Liver (tissue), 3 donors: ENCODE results near the gene GMDS.

Experiments used
- CTCF ChIP-seq: fragments of 150-350 bp; IDR thresholded peaks from 2 replicates; pipeline ENCODE4 v1.5.1; 2017; ENCODE audit warnings: improper control_type of control experiment, low read depth, low read length; ENCODE audit not compliant: missing input control
- FOXA1 ChIP-seq: IDR thresholded peaks from 2 replicates; pipeline ENCODE4 v1.6.1; 2016; ENCODE audit warnings: antibody characterized with exemption
- GABPA ChIP-seq, 2 donors: IDR thresholded peaks in 1 of 2; conservative IDR thresholded peaks in 1 of 2; 2 replicates each; pipeline ENCODE4 v1.6.1; 2016; ENCODE audit warnings: antibody characterized with exemption in 2 of 2, mild to moderate bottlenecking in 1 of 2, moderate library complexity in 1 of 2
- HNF4A ChIP-seq, 2 donors: conservative IDR thresholded peaks; 2 replicates each; pipeline ENCODE4 v1.6.1; 2016; ENCODE audit warnings: antibody characterized with exemption in 2 of 2, mild to moderate bottlenecking in 2 of 2
- JUND ChIP-seq, 2 donors: IDR thresholded peaks; 2 replicates each; pipeline ENCODE4 v1.6.1; 2016; ENCODE audit warnings: antibody characterized with exemption in 2 of 2
- NR2F2 ChIP-seq: IDR thresholded peaks from 2 replicates; pipeline ENCODE4 v1.6.1; 2016; ENCODE audit warnings: antibody characterized with exemption
- RAD21 ChIP-seq, 2 donors: IDR thresholded peaks; 2 replicates each; pipeline ENCODE4 v1.6.1; 2016; ENCODE audit warnings: antibody characterized with exemption in 2 of 2, mild to moderate bottlenecking in 2 of 2
- REST ChIP-seq: IDR thresholded peaks from 2 replicates; pipeline ENCODE4 v1.6.1; 2016; ENCODE audit warnings: antibody characterized with exemption, mild to moderate bottlenecking
- RXRA ChIP-seq, 2 donors: IDR thresholded peaks; 2 replicates each; pipeline ENCODE4 v1.6.1; 2017 to 2018; ENCODE audit warnings: antibody characterized with exemption in 2 of 2, mild to moderate bottlenecking in 1 of 2
- SP1 ChIP-seq: IDR thresholded peaks from 2 replicates; pipeline ENCODE4 v1.6.1; 2018; ENCODE audit warnings: antibody characterized with exemption, mild to moderate bottlenecking
- YY1 ChIP-seq: IDR thresholded peaks from 2 replicates; pipeline ENCODE4 v1.6.1; 2016; ENCODE audit warnings: antibody characterized with exemption, mild to moderate bottlenecking
- ZBTB33 ChIP-seq: IDR thresholded peaks from 2 replicates; pipeline ENCODE4 v1.6.1; 2016; ENCODE audit warnings: antibody characterized with exemption
- TF ChIP-seq, protein P1 (sequence below): IDR thresholded peaks from 2 replicates; pipeline ENCODE4 v1.6.1; 2016; ENCODE audit warnings: antibody characterized with exemption
- donor health status: healthy.
- donor health status: healthy.

DNA sequence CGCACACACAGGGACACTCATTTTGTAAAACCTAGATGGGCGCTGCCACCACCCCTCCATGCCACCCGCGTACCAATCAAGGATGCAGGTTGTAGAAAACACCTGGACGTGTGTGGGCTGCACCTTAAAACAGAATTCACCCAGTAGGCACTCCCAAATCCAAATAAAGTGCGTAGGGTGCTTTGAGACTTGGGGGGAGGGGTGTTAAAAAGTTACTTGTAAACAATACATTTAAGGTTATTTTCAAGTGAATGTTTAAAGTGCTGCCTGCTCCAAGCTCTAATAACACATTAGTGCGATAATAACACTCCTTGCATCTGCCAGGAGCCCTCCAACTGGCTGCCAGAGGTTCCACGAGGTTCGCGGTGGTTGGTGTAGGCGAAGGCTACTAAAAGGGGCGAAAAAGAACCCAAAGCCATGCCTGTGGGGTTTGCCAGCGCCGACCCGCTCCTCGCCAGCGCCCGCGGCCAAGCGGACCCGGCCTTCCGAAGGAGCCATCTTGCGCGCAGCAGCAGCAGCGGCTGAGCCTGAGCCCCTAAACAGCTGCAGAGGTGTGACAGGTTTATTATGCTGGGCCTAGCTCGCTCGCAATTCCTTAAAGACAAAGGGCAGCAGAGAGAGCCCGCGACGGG is 624.2 kb downstream of the GMDS start:
- TF ChIP-seq YY1 (no peak), CTCF (no peak), REST (no peak), JUND (IDR thresholded peaks at IDR 0.05) (no peak), ZBTB33 (no peak), SP1 (no peak), GABPA (IDR thresholded peaks at IDR 0.05 in 1 of 2, conservative IDR thresholded peaks at IDR 0.05 in 1 of 2) (no peak), FOXA1 (no peak), RAD21 (IDR thresholded peaks at IDR 0.05) (no peak), HNF4A (conservative IDR thresholded peaks at IDR 0.05) (no peak), NR2F2 (no peak), RXRA (IDR thresholded peaks at IDR 0.05) (no peak)
- TF ChIP-seq, protein P1, sequence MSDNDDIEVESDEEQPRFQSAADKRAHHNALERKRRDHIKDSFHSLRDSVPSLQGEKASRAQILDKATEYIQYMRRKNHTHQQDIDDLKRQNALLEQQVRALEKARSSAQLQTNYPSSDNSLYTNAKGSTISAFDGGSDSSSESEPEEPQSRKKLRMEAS = no peak
